SH-SY5Y (cell line): ENCODE results near the gene PKNOX2.

ENCODE experiments used
- GATA2 ChIP-seq: IDR thresholded peaks from 2 replicates; pipeline ENCODE4 v1.6.1; 2011; ENCODE audit warnings: mild to moderate bottlenecking, low read depth, low read length
- GATA3 ChIP-seq: IDR thresholded peaks from 2 replicates; pipeline ENCODE4 v1.6.1; 2011; ENCODE audit warnings: low read depth, mild to moderate bottlenecking, low read length, moderate library complexity

GRCh38 chr11:125368757-125369156, 204.2 kb downstream of the PKNOX2 start:
- TF ChIP-seq GATA2 (no peak), GATA3 (no peak)
